Fibroblast of mammary gland (primary cell): Measurements from ENCODE around the gene KRTAP10-5.
"Not testable (repeated sequence)": the region's sequence is repeated elsewhere in the genome, so short reads cannot be mapped to it uniquely, and the experiment has no call there.

Source experiments
- DNase-seq: peaks from one replicate; pipeline ENCODE4 v3.0.0-alpha.2; 2010; ENCODE audit warnings: low read depth
- H3K4me3 ChIP-seq: 2 replicates; pipeline ENCODE4 v1.5.1; 2011; ENCODE audit warnings: low read depth, mild to moderate bottlenecking, low read length, moderate library complexity; ENCODE audit not compliant: control insufficient read depth
- CTCF ChIP-seq: conservative IDR thresholded peaks from 2 replicates; pipeline ENCODE4 v1.5.1; 2011; ENCODE audit warnings: low read depth, low read length, inconsistent platforms; ENCODE audit not compliant: control insufficient read depth, insufficient read depth

Gene KRTAP10-5

GRCh38 chr21:44555200-44555875 is 25.1 kb downstream of the KRTAP10-5 start:
- no peak overlapping the region for H3K4me3 ChIP-seq
- DNase-seq: no peak
- TF ChIP-seq CTCF: no peak

- TF ChIP-seq CTCF: no peak
- H3K4me3 ChIP-seq: no peak overlapping the region
- no peak for DNase-seq
Observed at GRCh38 chr21:44552681-44553080, 27.7 kb downstream of the KRTAP10-5 start.

GRCh38 chr21:44552136-44552535 is 28.3 kb downstream of the KRTAP10-5 start:
- no peak overlapping the region for H3K4me3 ChIP-seq
- no peak for TF ChIP-seq CTCF
- no peak for DNase-seq

- no peak for TF ChIP-seq CTCF
- no peak within 1 kb of the TSS for H3K4me3 ChIP-seq
- no peak for DNase-seq
Observed at GRCh38 chr21:44551340-44551961, 29.0 kb downstream of the KRTAP10-5 start, which contains the start of gene KRTAP10-2. KRTAP10-2 (minus strand) TSS chr21:44551505; CDS start chr21:44551458, 47 bp downstream.

- no peak overlapping the region for H3K4me3 ChIP-seq
- no peak for TF ChIP-seq CTCF
- no peak for DNase-seq
Observed at GRCh38 chr21:44550807-44551206, 29.6 kb downstream of the KRTAP10-5 start.

GRCh38 chr21:44550285-44550684 is 30.1 kb downstream of the KRTAP10-5 start:
- H3K4me3 ChIP-seq, DNase-seq: not testable (repeated sequence)

- no peak for TF ChIP-seq CTCF
- H3K4me3 ChIP-seq: no peak overlapping the region
- no peak for DNase-seq
Observed at GRCh38 chr21:44549525-44550211, 30.7 kb downstream of the KRTAP10-5 start.
